Measurements from ENCODE around the gene FRMD4B.

The FRMD4B gene

DNA sequence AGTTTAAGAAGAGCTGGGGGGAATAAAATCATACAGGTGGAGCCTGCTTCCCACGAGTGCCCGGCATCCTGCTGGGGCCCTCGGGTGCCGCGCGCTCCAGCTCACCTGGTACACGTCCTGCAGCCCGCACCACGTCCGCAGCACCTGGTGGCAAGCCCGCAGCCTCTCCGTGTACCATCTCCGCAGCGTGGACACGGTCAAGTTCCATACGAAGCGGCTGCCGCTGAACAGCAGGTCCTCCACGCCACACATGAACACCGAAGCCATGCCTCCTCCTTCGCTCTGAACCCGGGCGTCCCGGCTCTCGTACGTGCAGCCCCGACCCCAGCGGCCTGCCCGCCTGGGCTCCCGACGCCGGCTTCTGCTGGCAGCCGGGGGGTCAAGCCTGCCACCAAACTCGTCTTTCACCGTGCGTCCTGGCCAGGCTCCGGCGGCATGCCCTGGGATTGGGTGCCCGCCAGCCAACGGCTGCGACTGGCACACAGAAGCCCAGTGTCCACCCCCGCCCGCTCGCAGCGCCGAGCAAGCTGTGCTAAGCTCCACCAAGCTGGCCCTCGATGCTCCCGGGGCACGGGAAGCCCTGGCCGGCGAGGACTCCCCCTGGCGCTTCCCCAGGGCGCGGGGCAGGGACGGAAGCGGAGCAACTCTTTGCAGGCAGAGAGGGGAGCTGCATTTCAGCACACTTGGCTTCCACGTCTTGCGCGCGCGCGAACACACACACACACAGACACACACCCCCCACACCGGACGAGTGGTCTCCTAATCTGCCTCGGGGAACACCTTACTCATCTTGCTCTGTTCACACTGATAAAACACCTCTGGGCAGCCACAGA, at the start of gene FRMD4B:
Gene FRMD4B, minus strand, starts transcription at position 366 of the 833 bp plus-strand sequence. Its CDS starts 99 bp downstream, at position 267.
- DNase-seq, result peak; percentile 24 to 36

DNA sequence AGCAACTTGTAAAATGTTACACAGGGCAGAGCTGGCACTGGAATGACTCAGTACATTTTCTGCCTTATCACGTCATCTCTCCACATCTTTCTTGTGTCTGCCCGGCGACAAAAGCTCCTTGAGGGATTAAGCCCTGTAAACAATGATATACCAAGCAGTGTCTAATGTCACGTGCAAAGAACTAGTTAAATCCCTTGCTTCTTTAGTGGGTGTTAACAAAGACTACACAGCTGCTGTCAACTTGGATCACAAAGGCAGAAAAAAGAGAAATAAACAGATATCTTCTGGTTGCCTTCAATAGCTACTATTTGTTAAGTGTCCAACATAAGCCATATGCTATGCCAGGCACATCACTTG, 48.1 kb upstream of the FRMD4B start:
- no peak for DNase-seq

DNA sequence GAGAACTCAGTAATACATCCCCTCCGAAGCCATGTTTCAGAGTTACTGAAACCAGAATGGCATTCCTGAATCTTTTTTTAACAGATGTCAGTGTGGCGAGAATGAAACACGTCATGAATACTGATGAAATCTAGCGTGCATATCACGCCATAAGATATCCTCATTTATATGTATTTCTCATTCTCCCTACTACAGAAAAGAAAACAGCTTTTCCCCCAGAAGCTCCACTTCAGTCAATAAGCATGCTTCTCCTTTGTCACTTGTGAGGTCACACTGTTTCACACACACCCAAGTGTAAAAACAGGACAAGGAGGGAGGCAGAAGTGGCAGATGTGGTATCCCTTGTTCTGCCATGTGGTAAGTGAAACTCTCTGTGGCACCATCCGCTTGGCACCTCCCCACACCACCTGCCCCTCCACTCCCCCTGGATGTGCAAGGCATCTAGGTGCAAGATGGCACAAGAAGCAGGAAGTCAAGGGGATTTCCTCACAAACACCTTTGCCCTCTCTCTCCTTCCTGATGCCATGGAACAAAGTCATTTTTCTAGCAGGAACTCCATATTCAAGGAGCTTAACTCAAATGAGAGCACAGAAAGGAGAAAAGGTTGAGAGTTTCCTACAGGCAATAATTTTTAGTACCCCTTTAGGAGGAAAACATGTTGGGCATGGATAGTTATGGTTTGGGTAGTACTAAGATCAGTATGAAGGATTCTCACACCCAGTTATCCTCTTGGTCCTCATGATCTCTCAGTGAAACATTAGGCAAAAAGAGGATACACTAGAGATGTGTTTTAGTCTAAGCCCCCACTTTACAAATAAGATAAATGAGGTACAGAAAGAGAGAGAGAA, 47.5 kb upstream of the FRMD4B start:
- DNase-seq, result no peak

DNA sequence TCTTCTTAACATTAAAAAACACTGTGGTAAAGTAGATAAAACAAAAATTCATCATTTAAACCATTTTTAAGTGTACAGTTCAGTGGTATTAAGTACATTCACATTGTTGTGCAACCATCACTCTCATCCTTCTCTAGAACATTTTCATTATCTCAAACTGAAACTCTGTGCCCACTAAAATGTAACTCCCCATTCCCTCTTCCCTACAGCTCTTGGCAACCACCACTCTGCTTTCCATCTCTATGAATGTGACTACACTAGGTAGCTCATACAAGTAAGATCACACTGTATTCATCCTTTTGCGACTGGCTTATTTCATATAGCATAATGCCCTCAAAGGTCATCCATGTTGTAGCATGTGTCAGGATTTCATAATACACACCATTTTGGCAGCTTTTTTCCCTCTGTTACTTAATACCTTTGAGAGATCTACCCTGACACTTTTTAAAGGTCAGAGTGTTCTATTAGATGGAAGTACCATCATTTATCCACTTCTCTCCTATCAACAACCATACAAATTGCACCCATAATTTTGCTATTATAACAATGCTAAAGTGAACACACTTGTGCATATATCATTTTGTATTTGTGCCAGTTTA, 42.9 kb upstream of the FRMD4B start:
- no peak for DNase-seq

DNA sequence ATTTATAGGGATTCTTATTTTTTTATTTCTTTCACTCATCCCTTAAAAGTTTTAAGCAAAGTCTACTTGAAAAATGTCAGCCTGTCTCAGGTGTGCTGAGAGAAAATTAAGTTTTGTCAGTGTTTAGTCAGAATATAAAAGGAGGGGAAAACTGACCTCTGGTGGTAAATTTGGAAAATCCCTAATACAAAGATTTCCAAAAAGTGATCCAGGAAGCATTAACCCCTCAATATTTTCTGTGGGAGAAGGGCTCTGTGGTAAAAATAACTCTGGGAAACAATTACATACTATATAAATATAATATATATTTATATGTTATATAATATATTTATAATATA, 41.0 kb upstream of the FRMD4B start:
- DNase-seq, result no peak

DNA sequence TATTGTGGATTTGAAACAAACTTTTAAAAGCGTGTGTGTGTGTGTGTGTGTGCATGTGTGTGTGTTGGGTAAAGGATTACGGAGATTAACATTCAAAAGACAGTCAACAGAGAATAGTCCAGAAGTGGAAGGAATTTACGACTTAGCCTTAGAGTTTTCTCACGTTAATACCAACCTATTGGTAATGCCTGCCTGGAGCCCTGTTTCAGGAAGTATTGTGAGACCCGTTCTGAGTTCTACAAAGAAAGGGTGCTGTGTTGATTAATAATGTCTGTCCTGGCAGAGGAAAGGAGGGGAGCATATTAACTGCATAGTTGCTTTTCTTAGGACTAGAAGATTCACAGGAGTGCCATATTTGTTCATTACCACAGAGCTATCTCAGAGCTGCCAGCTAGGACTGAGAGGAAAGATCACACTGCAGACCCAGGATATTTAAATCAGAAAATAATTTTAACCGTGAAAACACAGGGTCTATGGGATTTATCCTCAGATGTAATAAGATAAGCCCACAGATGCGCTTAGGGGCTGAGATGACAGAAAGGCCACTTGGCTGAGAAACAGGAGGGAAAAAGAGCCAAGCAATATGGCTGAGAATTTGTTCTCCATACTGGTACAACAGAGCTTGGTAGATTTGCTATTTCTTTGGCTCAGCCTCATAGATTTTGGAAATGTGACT, 40.5 kb upstream of the FRMD4B start:
- no peak for DNase-seq

DNA sequence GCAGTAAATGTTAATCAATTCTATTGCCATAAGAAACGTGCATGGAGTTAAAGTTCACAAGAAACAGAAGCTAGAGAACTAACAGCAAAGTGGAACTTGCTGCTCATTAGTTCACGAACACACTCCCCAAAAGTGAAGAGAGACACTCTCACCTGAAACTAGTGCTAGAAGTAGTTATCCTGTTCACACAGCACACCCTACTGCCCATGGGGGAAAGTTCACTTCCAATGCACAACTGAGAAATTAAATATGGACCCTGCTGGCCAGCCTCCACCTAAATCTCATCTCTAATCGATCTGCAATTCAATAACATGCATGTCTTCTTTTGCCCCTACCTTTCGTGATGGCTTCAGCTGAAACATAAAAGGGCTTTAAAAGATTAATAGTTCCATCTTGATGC, 39.4 kb upstream of the FRMD4B start:
- DNase-seq, result peak; percentile 40 to 66

DNA sequence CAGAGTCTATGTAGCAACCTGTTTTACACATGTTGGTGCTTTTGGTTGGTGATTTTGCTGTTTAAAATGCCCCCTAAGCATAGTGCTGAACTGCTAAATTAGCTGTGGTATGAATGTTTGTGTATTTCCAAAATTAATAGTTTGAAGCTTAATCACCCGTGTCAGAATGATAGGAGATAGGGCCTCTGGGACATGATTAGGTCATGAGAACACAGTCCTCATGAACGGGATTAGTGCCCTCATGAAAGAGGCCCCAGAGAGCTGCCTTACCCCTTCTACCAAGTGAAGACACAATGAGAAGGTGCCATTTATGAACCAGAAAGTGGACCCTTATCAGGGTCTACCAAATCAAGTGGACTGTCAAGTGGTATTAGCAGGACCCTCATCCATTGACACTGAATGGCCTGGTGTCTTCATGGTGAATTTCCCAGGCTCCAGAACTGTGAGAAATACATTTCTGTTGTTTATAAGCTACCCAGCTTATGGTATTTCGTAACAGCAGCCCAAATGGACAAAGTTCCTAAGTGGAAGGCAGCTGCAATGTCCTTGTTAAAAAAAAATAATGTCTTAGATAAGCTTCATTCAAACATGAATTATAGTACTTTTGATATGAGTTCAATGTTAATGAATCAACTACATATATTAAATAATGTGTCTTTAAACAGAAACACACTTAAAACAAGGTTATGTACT, 37.7 kb upstream of the FRMD4B start:
- DNase-seq, result no peak

DNA sequence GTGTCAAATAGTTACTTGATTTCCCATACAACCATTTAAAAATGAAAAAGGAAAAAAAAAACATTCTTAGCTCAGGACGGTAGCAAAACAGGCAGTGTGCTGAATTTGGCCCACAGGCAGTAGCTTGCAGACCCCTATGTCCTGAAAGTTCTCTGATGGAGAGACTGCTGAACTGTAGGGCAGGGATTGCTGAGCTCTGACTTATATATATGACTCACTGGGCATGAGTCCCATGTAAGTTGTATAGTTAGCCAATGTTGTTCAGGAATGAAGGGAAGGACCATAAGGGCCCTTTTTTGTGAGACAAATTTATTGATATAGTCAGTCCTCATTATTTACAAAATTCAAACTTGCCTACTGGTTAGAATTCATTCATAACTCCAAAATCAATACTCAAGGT, 36.9 kb upstream of the FRMD4B start:
- no peak for DNase-seq

DNA sequence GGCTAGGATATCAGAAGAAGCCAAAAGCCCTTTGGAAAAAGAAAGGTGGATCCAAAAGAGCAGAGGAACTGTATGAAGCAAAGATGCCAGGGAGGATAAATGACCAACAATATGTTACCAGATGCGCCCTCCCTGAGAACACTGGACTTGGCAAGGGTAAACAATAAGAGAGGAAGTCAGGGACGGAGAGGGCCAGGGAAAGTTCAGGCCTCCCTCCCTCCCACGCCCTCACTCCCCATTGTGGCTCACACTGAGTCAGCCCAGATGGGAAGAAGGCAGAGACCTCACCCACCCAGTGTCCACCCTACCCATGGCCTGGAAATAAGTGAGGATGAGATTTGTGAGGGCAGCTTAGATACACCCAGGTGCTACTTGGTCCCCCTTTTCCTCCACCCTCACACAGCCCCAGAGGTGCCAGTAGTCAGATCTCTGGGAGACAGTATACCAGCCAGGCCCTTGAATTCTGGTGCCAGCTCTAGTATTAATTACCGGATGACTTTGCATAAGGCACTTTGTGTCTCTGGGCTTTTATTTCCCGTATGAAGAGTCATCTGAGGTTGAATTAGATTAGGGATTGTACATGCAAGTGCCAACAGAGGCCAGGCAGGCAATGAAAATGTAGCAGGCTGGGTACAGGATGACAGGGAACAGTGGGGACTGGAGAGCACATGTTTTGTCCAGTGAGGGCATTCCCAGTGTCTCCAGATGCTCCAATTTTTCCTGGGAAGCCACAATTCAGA, 35.1 kb upstream of the FRMD4B start:
- no peak for DNase-seq

DNA sequence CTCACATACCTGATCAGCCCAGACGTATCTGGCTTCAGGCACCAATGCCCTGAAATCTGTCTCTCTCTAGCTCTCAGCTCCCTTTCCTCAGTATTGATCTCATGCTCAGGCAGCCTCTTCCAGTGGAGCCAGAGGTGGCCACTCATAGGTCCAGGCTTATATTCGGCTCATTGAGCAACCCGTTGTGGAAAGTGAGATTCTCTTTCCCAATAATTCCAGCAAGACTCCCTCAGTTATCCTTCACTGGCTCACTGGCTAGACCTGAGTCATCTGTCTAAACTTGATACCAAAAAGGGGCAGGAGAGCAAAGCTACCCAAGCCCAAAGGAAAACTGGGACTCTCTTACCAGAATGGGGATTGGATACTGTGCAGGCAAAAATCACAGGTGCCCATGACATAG, 33.4 kb upstream of the FRMD4B start:
- no peak for DNase-seq

DNA sequence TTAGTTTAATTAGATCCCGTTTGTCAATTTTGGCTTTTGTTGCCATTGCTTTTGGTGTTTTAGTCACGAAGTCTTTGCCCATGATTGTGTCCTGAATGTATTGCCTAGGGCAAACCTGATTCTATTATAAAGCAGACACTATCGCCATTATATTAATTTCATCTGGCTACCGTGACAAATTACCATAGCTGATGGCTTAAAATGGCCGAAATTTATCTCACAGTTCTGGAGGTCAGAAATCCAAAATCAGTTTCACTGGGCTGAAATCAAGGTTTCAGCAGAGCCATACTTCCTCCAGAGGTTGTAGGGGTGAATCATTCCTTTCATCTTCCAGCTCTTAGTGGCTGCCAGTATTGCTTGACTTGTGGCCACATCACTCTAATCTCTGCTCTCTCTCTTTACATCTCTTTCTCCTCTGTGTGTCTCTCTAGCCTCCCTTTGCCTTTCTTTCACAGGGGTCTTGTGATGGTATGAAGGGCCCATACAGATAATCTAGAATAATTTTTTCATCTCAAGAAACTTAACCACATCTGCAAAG, 31.7 kb upstream of the FRMD4B start:
- DNase-seq, result no peak

DNA sequence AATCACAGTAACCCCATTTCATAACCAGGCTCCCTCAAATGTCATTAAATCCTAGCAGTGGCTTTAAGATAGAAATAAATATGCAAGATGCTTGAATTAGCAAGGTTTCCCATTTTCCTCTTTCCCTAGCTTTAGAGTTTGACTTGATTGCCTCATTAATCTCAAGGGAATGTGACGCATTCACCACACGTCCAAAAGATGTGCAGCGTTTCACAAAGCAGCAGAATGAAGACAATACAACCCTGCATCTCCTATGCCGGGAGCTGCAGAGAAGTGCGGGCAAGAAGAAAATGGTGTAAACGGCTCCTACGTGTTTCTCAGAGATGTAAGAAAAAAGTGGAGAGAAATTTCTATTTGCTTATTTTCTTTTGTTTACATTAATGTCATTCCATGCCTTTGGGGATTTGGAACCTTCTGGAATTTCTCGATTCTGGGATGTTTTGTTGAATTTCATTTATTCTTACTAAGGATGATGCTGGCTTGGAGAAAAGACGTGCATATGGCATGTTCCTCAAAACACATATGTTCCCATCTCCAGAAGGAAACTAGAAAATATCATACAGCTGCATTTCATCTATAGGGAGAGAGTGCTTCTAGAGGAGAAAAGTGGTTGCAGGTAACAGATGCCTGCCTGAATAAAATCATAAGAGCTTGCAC, 27.8 kb upstream of the FRMD4B start:
- no peak for DNase-seq

DNA sequence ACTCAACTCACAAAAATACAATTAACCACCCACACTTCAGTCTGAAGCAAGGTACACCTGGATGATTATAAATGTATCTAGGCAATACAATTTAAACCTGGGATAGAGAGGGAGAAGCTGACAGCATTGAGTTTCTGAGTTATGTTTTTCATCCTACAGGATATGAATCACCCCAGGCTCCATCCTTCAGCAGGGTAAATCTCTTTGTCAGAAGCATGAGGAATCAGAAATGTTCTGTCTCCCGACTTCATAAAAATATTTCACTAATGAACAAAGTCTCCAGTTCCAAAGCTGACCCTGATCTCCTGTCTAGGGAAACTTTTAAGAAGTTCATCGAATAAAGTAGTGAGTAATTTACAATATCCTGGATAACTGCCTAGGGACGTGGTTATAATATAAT, 25.5 kb upstream of the FRMD4B start:
- no peak for DNase-seq

DNA sequence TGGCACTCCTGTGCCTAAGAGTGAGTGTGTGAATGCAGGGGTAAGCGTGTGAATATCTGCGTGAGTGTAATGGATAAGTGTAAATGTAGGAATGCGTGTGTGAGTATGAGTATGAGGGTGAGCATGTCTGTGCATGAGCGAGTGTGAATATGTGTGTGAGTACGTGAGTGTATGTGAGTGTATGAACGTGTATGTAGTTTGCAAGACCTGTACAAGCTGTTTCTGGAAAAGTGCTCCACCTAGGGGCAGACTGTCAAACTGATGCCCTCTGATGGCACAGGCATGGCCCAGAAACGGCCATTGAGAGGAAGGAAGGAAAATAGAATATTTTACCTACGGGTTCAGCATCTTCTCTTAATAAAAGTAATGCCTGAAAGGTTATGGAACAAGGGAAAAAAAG, 24.4 kb upstream of the FRMD4B start:
- peak; percentile 73 to 80 for DNase-seq

DNA sequence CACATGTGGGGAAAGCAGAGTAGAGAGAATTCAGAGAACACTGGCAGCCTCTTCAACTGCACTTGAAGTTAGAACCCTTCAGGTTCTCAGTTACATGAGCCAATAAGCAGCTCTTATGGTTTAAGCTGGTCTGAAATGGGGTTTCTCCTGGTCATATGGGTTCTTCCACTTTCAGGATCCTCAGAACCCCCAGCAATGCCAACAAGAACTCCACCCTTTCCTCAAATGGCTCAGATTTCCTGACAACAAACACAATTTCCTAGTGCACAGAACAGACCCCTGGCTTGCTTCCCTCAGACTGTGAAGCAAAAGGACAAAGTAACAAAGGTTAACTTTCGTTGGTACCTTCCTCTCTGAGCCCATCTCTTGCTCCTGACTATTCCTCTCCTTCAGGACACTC, 23.9 kb upstream of the FRMD4B start:
- DNase-seq, result no peak

DNA sequence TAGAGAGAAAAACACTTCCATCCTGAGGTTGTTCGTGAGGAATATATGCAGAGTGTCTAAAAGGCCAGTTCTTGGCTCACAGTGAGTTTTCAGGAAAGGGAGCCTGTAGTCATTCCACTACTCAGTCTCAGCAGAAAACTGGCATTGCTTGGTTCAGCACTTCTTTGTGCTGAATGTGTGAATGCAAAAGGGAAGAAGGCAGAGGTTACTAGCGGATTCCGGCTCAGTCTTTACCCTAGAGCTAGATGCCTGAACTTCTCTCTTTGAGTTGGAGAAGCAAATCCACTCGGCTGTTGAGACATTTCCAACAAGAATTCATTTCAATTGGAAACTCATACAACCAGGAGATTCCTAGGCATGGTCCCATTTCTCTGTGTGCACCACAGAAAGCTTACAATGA, 23.1 kb upstream of the FRMD4B start:
- no peak for DNase-seq

DNA sequence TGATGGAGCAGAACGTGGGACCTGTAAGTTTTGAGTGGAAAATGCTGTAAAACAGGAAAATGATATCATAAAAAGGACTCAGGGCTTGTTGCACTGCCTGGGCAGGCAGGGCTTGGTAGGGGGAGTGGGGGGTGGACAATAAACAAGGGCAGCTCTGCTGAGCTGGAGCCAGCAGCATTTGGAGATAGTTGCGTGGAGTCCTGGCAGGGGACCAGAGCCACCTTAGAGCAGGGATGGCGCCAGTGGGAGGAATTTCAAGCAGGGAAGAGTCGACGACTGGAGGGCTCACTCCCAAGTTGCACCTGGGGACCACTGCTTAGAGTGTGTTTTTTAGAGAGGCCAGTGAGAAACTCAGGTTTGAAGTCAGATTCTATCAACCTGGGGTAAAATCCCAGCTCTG, 22.7 kb upstream of the FRMD4B start:
- no peak for DNase-seq

DNA sequence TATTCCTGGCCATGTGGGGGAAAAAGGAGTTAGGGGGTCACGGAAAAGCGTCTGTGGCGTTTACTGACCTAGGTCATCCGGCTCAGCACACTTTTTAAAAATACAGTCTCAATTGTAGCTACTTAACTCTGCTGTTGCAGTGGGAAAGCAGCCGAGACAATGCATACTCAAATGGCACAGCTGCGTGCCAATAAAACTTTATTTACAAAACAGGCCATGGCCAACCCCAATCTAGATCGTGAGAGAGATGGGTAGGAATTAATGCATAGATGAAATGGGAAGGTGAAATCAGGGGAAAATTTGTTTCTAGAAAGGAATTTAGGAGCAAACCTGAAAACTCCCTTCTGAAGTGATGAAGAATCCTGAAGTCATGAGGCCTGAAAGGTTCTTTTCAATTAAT, 22.0 kb upstream of the FRMD4B start:
- no peak for DNase-seq

DNA sequence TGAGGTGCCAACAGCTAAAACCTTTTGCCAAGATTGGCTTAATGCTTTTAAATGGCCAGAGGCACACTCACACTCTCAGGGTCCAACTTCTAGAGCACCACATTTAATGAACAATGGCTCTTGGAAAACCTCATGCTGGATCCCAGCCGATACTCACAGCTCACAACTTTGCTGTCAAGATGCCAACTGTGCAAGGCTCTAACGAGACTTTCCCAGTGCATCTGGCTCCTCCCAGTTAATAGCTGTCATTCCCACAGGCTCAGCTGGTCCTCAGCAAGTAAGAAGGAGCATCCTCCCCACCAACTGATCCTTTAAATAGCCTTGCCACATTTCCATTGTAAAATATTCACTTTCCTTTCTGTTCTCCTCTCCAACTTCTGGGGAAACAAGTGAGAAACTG, 20.3 kb upstream of the FRMD4B start:
- no peak for DNase-seq

DNA sequence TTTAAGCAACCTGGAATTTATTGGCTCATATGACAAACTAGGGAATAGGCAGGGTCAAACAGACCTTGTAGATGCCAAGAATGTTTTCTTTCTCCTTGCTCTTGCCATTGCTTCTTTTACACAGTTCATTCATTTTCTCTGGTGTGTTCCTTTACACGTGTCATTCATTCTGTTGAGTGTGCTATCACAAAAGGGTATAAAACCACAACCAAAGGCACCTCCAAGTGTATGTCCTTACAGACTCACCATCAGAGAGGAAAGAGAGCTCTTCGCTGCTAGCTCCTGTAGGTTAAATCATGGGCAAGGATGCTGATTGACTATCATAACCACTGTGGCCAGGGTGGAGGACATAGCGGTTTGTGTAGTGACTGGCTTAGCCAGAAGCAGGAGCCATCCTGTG, 19.2 kb upstream of the FRMD4B start:
- DNase-seq, result no peak
